GM19043 (cell line): ENCODE measurements around the gene KIZ.

Experiments used
- ATAC-seq: cut with Tn5 transposase; IDR thresholded peaks from one replicate; pipeline ENCODE4 v1.9.1; 2021; ENCODE audit warnings: low read depth; ENCODE audit not compliant: unreplicated experiment

Gene KIZ

GRCh38 chr20:21133917-21134622 lies 8.2 kb downstream of the KIZ start:
- no peak for ATAC-seq

DNA sequence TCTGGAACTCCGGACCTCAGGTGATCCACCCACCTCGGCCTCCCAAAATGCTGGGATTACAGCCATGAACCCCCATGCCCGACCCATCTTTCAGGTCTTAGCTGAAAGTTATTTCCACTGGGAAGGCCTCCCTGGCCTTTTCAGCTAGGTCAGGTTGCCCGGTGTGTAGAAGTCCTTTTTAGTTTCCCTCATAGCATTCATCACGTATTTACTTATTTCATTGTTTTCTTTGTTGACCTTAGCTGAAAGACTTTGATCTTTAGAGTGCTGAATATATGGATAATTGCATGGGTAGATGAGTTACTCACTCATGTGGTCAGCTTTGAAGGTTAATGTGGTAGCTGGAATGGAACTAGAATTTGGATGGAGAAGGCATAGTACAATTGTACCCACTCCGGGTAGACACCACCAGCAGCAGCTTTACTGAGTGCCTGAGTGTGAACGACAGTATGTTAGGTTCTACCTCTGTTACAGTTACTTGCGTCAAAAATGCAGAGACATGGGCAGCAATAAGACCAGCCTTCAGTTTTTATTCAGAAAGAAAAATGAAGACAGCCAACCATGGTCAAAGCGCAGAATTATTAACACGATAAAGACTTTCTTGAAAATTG lies 9.1 kb downstream of the KIZ start:
- no peak for ATAC-seq

DNA sequence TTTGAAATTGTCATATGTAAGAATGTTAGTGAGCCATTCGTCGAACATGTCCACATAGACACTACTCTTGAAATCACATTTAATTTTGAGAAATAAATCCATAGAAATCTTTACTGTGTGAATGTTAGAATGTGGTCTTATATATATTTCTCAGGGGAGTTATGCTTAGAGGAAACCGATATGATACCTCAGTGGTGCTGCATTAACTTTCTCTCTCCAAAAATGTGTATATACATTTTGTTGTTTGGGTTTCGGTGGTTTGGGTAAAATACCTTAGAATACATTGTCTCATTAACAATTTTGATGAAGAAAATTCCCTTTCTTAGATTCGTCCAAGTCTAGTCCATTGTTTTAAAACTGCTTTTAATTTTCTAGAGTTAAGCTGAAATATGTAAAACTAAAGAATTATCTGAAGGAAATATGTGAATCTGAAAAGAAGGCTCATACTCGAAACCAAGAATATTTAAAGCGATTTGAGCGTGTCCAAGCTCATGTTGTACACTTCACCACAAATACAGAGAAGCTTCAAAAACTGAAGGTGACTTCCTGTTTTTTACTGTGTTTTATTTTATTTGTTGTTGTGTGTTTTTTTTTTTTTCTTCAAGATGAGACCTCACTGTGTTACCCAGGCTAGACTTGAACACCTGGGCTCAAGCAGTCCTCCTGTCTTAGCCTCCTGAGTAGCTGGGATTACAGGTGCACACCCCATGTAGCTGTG lies 10.3 kb downstream of the KIZ start:
- ATAC-seq = no peak

- ATAC-seq = no peak
Observed at GRCh38 chr20:21137078-21137477, 11.2 kb downstream of the KIZ start.

DNA sequence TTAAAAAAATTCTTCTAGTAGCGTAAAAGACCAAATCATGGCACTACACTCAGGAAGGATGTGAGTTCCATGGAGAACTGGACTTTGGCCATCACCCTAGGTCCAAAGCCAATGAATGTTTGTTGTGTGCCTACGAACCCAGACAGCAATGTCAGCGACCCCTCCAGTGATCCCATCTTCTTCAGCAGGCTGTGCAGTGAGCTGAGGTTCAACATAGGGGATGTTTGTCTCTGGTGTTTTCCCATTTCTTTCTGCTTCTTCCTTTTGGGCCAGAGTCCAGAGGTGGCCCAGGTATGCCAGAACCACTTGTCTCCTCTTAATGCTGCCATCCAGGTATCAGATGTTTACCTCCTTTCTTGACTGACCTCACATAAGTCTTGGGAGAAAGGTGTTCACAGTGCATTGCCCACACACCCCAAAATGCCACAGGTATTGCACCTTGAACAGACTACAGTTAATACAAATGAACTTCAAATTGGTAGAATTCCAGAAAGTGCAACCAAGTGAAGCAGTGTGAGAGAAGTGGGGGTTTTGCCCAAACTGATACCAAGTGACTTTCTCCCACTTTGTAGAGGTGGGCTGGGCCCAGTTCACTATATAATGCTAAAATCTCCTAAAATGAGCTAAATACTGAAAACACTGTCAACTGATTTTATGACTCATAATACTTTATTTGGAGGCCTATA lies 14.1 kb downstream of the KIZ start:
- ATAC-seq = no peak

- ATAC-seq = no peak
Observed at GRCh38 chr20:21141825-21142224, 15.9 kb downstream of the KIZ start.

DNA sequence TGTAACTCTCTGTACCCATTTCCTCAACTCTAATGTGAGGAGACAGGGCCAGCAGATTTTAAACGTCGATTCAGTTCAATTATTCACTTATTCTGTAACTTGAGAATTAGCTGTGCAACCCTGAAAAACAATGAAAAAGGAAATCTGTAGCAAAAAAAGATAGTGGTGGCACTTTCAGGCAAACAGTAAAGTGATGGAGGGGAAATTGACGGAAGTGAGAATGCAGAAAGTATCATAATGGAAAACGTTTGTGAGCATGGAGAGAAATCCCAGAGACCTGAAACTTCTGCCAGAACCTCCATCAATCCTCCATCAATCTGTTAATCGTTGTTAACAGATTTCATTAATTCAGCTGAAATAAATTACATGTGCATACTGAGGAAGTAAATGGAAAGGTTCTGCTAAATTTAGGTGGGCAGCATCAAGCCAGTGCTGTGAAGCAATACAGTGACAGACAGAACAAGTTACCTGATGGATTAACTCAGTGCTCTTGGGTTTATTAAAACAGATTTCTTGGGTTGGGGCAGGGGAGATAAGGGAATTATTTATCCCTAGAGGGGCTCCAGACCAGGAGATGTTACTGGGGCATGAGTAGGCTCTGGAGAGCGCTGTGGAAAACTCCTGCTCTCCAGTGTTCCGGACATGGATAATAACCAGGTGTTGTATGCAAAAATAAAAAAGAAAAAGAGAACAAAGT lies 17.5 kb downstream of the KIZ start:
- ATAC-seq = no peak

DNA sequence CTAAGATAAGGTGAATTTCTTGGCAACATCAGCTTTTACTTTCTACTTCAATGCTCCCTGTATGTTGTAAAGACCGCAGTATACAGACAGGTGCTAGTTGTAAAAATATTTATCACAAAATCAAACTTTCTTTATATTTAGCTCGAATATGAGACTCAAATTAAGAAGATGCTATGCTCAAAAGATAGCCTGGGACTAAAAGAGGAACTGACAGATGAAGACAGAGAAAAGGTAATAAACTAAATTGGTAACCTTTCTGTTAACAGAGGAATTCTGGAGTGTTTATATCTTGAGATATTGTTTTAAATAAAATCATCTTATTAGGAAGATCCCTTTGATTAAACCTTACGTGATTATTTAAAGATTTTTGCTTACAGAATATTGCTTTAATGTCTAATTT lies 19.5 kb downstream of the KIZ start:
- no peak for ATAC-seq

DNA sequence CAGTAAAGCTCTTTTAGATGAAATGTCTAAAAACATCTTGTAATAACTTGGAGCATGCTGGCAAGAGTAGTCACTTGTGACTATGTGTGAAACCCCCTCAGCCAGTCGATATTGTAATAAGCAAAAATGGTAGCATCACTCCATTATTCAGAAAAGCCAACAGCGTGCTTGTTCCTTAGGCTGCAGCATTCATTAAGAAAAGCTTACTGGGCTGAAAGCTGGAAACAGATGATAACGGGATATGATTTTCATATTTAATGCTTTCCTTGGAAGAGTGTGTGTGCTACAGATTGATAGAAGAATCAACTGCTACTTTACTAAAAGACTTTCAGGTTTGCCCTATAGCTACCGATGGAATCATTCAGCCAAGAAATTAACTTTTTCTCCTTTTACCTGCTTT lies 20.3 kb downstream of the KIZ start:
- no peak for ATAC-seq

DNA sequence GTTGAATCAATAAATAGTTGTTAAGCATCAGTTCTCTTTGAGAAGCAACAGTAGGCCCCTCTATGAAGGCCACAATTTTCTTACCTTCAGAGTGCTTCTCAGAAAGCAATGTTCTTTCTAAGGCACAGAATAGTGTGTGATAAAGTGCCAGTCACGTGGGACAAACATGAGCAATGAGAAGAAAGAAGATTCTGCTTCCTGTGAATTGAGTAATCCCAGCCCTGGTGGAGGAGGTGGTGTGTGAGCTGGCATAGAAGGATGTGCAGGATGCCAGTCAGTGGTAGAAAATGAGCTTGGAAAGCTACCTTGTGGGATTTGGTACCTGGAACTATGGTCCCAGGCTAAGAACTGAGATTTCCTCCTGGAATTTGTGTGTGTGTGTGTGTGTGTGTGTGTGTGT lies 21.7 kb downstream of the KIZ start:
- no peak for ATAC-seq

- ATAC-seq = no peak
Observed at GRCh38 chr20:21149344-21149743, 23.5 kb downstream of the KIZ start.

GRCh38 chr20:21151791-21152190 lies 25.9 kb downstream of the KIZ start:
- no peak for ATAC-seq

DNA sequence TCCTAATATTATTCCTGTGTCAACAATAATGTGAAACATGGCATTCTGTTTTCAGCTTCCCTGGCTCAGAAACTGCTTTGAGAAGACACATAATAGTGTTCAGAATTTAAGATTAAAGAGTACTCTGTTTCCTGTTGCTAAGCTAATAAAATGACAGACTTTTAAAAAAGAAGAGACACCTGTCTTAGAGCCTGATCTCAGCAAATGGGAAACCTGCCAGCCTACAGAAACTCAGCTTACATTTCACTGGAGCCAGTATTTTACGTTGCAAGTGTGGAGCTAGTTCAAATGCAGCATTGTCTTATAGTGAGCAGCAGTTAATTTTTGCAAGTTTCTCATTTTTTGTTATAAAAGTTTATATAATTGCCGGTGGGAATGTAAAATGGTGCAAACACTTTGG lies 28.8 kb downstream of the KIZ start:
- ATAC-seq = no peak

GRCh38 chr20:21155268-21155667 lies 29.4 kb downstream of the KIZ start:
- no peak for ATAC-seq

DNA sequence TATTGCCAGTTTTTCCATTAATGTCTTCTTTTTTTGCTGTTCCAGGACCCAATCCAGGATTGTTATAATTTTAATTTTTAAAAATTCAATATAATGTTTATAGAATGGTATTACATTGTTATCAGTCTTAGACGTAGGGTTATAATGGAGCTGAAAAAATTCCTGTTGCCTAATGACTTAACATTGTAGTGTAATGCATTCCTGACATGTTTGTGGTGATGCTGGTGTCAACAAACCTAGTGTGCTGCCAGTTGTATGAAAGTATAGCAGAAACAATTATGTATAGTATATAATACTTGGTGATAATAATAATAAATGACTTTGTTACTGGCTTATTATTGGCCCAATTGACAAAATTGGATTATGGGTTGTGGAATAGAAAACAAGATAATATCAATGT lies 30.4 kb downstream of the KIZ start:
- no peak for ATAC-seq

- ATAC-seq = no peak
Observed at GRCh38 chr20:21157006-21157405, 31.1 kb downstream of the KIZ start.

DNA sequence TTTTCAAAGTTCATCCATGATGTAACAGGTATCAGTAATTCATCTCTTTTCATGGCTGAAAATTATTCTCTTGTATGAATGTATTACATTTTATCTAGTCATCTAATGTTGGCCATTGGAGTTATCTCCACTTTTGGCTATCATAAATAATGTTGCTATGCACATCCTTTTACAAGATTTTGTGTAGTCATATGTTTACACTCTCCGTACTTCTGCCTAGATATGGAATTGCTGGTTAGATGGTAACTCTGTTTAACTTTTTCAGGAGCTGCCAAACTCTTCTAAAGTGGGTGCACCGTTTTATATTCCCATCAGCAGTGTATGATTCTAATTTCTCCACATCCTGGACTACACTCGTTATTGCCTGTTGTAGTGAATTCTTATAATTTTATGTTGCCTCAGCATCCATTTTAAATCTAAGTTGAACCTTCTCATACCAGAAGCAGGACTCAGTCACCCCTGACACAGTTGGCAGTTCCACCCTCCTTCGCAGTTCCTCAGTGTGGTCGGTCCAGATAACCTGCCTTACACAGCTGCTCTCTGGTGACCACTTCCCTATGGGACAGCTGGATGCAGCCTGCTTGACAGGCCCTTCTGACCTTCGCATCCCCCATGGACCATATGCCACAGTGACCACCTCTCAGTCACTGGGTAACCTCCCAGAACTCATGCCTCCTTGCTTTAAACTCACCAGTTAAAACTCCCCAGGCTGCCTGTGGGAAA lies 33.9 kb downstream of the KIZ start:
- ATAC-seq = no peak

DNA sequence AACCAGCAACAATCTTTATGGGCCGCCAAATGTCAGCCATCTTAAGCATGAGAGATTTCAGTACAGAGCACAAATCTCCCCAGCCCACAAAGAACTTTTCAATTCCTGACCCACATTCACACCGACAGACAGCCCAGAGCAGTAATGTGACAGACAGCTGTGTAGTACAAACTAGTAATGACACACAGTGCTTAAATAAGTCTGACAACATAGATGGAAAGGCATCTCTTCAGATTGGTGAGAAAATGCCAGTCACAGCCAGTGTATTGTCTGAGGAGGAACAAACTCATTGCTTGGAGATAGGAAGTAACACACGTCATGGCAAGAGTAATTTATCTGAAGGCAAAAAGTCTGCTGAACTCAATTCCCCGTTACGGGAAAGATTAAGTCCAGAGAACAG lies 36.0 kb downstream of the KIZ start:
- no peak for ATAC-seq

DNA sequence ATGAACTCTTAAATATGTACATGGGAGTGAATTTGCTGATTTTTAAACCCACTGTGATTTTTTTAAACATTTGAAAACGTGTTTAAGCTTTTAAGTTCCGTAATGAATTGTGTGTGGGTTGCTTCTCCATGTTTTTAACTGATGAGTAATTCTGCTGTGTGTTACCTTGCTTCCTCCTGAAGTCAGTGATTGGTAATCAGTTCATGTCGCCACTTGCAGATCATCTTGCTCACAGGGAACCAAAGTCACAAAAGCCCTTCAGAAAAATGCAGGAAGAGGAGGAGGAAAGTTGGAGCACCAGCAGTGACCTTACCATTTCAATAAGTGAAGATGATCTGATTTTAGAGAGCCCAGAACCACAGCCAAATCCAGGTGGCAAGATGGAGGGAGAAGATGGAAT lies 36.7 kb downstream of the KIZ start:
- ATAC-seq = no peak

DNA sequence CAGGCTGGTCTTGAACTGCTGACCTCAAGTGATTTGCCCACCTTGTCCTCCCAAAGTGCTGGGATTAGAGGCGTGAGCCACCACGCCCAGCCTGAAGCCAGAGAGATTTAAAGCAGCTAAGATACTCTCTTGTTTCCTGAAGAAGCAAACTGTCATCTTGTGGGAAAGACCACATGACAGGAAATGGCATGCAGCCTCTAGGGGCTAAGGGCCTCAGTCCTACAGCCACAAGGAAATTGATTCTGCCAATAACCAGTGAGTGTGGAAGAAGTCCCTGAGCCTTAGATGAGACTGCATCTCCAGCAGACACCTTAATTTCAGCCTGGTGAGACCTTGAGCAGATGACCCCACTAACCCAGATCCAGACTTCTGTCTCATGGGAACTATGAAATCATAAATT lies 40.9 kb downstream of the KIZ start:
- no peak for ATAC-seq
